Eye (tissue), 1 donor: ENCODE results near the gene HEXIM2.

Source experiments
- DNase-seq: peaks from one replicate; pipeline ENCODE4 v3.0.0-alpha.2; 2015

HEXIM2 gene

DNA sequence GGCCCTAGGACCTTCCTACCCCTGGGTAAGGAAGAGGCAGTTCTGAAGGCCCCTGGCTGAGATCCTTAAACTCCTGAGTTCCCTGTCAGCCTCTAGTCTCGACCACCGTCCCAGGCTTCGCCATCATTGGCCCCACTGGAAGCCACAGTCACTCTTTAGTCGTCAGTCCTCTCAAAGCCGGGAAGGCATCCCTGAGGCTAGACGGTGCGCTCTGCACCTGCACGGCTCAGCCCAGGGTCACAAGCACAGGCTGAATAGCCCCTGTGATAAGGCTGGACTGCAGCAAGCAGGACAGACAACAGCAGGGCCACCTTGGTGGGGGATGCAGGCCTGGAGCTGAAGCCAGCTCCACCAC is 16.7 kb upstream of the HEXIM2 start:
- no peak for DNase-seq

DNA sequence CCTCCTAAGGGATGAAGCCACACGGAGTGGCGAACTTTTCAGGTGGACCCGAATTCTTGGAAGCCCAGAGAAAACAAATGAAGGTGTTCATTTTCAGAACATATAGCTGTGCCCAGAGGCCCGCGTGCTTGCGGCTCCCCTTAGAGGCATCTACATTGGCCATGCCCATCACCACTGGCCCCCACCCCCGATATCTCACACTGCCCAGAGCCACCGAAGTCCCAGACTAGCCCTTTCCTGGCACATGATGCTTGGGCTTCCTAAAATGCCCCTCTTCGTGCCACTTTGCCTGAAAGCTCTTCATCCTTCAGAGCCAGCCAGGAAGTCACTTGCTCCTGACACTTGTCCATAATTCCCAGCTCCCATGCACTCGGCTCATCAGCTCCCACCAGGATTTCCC is 15.5 kb upstream of the HEXIM2 start:
- no peak for DNase-seq

DNA sequence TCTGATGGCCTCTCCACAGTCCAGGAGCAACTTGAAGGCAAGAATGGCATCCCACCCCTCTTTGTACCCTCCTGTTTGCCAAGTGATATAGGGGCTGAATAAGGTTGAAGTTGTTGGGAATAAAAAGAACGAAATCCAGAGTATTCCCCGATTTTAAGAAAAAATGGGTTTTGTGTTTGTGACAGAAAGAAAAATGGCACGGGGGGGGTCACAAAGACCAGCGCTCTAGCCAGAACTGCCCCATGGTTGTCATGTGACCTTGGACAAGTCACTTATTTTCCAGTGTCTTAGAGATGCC is 15.1 kb upstream of the HEXIM2 start:
- DNase-seq: no peak

DNA sequence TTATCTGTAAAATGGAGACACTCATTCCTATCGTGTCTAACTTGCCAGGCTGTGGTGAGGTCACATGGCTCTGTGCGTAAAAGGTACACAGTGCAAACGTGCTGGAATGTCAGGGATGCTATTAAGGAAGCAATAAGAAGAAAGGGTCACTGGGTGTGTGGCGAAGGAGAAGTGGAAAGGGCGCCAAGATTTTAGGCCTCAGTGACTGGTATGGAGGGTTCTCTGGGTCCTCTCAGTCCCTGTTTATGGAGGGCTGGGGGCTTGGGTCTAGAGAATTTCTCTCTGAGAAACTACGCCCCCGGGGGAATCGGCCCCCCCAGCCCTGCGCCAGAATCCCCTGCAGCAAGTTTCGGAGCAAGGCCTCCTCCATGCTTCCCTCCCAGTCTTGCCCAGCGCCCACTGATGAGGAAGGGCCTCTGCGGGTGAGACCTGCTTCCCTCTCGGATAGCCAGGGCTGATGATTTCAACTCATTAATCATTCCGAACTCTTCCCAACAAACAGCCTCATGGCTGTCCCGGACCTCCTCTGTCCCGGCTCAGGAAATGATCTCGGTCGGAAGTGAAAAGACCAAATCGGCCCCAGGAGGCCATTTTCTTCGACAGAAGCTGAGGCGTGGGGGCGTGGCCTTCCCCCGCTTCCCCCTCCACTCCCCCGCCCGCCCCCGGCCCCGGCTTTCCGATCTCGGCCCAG is 14.6 kb upstream of the HEXIM2 start:
- no peak for DNase-seq

DNA sequence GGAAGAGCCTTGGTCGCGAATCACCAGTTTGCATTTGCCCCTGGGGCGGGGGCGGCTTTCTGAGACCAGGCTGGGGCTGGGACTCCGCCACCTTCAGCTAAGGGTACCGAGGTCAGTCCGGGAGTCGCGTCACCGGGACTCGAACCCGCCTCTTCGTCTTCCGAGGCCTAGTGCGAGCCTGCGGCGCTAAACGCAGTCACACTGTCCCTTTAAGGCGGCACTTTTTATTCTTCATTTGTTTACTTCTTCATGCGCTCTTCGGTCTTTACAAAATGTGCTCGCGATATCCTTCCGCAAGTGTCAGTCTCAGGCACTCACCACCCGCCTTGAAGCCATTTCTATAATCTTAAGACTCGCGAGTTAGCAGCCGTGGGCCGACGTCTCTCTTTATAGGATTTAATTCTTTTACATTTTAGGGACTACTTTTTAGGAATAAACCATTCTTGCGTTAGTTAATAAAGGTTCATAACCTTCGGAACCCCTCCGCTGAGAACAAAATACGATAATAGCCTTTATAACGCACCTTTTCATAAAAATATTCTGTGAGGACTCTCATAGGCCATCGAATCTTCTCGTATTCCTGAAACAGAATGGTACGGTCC is 14.0 kb upstream of the HEXIM2 start:
- DNase-seq: peak; percentile 98

DNA sequence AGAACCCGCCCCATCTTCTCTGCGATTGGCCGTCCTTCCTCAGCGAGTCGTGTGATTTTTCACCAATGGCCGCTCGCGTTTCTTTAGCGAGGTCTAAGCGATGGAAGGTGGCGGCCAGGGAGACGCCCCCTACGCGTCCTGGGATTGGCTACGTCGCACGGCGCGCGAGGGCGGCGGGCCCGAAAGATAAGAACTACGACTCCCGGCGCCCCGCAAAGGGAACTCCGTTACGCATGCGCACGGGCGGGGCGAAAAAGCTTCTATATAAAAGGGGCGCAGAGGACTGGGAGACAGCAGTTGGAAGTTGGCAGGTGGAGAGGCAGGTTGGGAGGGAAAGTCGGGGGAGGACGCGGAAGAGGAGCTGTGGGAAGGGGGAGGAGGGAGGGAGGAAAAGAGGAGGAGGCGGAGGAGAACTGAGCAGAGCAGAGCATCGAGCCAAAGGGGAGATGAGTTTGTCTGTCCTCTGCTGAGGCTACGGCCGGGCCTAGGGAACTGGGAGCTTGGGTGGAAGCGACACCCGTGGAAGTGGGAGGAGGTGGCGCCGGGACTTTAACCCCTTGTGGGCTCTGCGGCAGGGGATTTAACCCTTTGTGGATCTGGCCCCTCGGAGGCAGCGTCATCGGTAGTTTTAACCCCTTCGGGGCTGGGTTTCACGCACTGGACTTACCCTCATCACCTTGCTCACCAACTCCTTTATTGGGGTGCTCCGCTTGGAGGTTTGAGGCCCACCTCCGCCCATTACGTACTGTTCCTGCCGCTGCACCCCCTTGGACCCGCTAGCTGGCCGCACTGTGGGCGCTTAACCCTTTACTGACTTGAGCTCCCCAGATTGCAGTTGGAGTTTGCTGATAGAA is 13.3 kb upstream of the HEXIM2 start, which contains the start of gene HEXIM1:
HEXIM1 (plus strand) TSS at position 293 of the 854 bp plus-strand sequence. CDS start 716 bp downstream, outside the sequence.
- peak; percentile 100 for DNase-seq

DNA sequence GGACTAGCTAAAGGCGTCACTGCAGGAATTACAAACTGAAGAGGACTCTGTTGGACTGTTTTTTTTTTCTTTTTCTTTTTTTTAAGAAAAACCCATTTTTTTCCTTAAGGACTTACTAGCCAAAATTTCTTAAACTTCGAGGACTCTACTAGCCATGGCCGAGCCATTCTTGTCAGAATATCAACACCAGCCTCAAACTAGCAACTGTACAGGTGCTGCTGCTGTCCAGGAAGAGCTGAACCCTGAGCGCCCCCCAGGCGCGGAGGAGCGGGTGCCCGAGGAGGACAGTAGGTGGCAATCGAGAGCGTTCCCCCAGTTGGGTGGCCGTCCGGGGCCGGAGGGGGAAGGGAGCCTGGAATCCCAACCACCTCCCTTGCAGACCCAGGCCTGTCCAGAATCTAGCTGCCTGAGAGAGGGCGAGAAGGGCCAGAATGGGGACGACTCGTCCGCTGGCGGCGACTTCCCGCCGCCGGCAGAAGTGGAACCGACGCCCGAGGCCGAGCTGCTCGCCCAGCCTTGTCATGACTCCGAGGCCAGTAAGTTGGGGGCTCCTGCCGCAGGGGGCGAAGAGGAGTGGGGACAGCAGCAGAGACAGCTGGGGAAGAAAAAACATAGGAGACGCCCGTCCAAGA is 12.5 kb upstream of the HEXIM2 start:
- DNase-seq: peak; percentile 96

DNA sequence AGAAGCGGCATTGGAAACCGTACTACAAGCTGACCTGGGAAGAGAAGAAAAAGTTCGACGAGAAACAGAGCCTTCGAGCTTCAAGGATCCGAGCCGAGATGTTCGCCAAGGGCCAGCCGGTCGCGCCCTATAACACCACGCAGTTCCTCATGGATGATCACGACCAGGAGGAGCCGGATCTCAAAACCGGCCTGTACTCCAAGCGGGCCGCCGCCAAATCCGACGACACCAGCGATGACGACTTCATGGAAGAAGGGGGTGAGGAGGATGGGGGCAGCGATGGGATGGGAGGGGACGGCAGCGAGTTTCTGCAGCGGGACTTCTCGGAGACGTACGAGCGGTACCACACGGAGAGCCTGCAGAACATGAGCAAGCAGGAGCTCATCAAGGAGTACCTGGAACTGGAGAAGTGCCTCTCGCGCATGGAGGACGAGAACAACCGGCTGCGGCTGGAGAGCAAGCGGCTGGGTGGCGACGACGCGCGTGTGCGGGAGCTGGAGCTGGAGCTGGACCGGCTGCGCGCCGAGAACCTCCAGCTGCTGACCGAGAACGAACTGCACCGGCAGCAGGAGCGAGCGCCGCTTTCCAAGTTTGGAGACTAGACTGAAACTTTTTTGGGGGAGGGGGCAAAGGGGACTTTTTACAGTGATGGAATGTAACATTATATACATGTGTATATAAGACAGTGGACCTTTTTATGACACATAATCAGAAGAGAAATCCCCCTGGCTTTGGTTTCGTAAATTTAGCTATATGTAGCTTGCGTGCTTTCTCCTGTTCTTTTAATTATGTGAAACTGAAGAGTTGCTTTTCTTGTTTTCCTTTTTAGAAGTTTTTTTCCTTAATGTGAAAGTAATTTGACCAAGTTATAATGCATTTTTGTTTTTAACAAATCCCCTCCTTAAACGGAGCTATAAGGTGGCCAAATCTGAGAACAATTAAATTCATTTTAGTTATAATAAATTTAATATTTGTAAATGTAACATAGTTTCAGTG is 11.7 kb upstream of the HEXIM2 start:
- peak; percentile 83 for DNase-seq

DNA sequence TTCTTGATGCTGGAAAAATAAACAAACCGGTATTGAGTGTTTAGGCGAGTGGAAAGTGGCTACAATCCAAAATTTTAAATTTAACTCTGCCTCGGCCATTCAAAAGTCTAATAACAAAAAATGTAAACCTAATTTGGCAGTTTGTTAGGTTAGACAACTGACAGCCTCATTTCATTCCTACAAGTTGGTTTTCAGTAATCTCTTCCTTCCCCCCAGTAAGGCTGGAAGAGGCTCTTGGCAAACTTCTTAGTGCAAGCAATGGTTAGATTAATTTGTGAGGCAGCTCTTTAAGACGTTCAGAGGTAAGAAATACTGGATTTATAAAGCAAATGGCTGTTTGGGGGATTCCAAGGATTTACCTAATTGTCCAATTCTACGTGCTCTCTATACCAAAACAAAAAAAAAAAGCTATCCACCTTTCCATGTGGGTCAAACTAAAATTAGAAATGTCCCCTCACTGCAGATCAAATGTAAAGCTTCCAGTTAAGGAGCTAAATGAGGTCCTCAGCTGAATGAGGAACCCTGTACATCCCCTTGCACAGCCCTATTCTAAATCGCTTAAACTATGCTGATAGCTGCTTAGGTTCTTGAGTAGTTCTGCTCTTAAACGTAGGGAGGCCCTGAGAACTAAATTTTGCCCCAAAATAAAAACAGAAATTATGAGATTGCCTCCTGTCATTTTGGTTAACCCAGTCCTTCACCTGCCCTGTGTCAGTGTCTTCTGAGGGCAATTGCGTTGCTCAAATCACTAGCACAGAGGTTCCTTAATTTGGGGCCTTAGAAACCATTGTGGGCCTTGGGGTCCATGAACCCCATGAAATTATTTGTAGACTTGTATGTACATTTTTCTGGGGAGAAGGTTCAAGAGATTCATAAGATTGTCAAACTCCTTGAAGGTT is 10.5 kb upstream of the HEXIM2 start:
- peak; percentile 48 for DNase-seq

DNA sequence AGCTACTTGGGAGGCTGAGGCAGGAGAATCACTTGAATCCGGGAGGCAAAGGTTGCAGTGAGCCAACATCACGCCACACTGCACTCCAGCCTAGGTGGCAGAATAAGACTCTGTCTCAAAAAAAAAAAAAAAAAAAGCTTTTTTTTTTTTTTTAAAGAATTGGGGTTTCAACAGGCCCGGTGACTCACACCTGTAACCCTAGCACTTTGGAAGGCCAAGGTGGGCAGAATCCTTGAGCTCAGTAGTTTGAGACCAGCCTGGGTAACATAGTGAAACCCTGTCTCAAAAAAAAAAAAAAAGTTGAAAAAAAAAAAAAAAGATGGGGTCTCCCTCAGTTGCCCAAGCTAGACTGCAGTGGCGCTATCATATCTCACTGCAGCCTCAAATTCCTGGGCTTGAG is 6.6 kb upstream of the HEXIM2 start:
- DNase-seq: no peak

DNA sequence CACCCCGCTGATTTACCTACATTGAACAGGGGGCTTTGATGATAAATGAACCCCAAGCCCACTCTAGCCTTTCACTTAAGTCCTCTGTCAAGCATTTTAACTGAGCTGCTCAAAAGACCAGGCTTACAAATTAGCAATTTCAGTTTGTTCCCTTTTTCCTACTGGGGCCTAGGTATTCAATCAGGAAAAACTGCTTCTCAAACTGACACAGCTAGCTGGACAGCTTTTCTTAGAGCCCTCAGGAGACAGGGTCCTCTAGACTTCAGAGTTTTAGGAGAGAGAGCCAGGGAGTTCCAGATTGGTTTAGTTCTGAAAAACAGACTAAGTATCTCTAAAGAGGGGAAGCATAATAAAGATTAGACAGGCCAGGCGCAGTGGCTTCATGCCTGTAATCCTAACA is 6.2 kb upstream of the HEXIM2 start:
- DNase-seq: no peak

DNA sequence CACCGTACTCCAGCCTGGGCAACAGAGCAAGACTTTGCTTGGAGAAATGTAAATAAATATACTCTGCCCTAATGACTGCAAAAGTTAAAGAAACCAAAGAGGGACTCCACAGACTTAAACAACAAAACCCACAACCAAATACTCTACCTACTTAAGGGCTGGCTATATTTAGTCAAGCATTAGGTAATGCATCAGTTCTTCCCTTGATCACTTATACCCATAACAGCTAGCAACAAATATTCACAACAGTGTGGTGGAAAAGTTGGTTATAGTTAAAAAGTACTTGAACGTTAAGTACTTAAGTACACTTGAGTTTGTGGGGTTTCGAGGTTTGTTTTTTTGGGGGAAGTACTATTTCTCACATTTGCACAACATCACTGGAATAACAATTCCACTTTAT is 5.4 kb upstream of the HEXIM2 start:
- DNase-seq: no peak

DNA sequence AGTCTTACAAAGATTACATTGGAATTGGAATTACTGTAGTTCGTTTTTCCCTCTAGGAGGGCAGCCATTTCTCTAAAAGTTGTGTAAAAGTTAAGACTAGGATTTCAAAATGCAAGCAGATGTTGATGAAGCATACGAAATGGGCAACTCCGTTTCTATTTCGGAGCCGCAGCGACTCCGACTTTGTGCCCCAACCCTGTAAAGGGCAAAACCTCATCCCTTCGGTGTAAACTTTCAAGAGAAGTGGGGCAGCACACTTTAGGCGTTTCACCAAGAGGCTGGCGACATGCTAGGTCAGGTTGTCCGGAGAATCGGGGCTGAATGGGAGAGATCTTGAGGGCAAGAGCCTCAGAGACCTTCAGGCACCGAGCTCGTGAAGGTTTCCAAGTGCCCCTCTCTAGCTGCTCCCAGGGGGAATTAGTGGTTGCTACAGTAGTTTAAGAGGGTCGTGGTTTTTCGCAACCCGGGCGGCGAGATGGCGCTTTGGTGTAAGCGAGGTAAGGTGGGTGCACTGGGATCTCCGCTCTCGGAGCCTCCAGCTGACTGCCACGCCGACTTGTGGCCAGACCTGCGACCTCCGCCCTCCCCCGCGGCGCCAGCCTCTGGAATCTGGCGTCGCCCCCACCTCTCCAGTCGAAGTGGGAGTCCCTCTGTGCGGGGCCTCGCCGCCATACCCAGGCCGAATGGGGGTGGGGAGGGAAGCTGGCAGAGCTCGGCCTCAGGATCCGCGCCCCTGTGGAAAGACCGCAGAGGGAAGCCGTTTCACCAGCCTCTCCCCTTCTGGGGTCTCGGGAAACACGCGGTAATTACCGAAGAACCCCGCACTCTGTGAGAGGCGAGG is 1.0 kb upstream of the HEXIM2 start:
- peak; percentile 94 for DNase-seq

DNA sequence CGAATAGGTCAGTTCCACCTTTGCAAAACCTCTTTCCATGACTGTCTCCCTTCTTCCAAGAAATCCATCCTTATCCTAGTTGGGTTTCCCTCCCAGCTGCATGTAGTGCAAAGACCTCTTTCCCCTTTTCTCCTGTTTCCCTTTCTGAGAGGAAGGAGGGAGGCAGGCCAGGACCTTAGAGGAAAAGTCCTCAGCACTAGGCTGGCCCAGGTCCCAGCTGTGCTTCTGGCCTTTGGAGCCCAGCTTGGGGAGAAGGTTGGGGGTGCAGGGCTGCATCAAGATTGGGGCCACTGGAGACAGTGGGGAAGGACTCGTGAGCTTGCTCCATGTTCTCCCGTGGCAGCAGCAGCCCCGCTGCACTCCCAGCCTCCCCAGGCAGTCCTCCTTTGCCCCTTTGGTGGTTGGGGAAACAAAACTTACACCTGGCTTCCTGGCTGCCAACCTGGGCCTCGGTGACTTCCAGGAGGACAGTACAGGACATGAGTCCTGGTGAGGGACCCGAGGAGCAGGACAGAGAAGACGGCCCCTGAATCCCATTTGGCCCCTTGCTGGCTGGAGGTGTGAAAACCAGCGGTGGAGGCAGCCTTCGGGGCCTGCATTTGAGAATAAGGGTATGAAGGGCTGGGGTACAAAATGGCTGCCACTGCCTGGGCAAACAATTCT is 481 bp downstream of the HEXIM2 start:
- no peak for DNase-seq

DNA sequence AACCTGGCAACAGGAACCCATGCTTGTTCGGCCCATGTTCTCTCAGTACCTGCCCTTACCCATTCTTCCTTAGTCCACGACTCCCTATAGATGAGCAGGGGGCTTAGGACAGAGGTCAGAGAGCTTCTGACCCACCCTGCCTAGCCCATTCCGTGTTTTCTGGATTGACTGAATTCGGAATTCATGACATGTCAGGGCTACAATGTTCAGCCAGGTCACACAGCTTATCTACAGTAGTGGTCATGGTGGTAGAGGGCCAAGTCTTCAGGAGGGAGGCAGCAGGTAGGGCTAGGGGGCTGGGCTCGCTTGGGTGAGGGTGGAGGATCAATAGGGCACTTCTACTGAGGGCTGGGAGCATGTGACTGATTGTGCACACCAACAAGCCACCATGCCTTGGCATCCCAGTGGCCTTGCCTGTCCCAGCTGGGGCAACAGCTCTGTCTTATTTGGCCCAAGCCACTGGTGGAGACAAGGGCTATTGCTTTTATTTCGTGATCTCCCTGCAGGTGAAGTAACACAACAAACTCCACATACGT is 3.1 kb downstream of the HEXIM2 start:
- no peak for DNase-seq

DNA sequence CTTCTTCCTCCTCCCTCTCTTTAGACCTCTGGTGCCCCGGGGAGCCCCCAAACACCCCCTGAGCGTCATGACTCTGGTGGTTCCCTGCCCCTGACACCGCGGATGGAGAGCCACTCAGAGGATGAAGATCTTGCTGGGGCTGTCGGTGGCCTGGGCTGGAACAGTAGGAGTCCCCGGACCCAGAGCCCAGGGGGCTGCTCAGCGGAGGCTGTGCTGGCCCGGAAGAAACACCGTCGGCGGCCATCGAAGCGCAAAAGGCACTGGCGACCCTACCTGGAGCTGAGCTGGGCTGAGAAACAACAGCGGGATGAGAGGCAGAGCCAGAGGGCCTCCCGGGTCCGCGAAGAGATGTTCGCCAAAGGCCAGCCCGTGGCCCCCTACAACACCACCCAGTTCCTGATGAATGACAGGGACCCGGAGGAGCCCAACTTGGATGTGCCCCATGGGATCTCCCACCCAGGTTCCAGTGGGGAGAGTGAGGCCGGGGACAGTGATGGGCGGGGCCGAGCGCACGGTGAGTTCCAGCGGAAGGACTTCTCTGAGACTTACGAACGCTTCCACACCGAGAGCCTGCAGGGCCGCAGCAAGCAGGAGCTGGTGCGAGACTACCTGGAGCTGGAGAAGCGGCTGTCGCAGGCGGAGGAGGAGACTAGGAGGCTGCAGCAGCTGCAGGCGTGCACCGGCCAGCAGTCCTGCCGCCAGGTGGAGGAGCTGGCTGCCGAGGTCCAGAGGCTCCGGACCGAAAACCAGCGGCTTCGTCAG is 7.5 kb downstream of the HEXIM2 start:
- no peak for DNase-seq

DNA sequence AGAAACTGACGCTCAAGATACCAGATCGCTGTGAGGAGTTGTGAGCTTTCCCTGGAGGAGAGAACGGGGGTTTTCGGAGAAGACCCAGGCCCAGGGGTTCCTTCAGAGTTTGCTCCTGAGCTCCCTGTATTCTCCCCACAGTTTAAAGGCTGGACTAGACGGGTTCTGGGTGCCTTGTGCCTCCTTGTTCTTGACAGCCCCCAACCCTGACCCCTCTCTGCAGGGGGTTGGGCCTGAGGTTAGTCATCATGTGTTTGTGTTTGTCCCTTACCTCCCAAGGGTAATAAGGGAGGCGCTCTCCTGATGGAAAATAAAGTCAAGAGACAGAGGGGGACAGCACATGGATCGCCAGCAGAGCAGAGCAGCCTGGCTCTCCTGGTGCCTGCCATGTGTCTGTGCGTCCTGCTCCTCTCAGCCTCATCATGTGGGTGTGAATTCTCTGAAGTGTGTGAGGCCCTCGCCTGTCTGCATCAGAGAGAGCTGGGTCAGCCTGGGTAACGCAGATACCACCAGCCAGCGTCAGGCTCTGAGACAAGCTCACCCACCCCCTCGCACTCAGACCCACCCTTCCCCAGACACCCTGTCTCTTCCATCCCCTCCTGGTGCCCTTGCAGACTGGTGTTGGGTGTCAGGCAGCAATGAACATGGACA is 8.7 kb downstream of the HEXIM2 start:
- no peak for DNase-seq

DNA sequence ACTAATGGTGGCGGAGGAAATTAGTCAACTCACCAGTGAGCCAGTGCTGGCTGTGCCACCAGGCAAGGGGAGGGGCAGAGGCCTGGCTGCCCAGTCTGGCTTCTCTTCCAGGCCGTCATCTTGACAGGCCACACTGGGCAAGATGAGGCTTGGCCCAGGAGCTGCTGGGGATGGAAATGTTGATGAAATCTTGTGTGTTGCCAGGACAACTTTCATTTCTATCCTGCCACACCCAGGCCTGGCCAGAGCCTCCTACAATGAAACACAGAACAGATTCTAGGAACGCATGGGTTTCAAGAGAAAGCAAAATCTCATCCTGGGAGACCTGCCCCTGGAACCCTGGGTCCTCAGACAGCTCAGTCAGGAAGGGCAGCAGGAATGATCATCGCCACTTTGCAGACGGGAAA is 9.3 kb downstream of the HEXIM2 start:
- peak; percentile 61 for DNase-seq
